Stomach (tissue), 4 donors: Measurements from ENCODE around the gene MLKL.

ENCODE experiments used
- EP300 ChIP-seq: sonication (generic); formaldehyde crosslinking; IDR thresholded peaks from one replicate; pipeline ENCODE4 v1.6.1; 2017; ENCODE audit warnings: antibody characterized with exemption
- POLR2AphosphoS5 ChIP-seq, 3 donors: sonication (generic); formaldehyde crosslinking; IDR thresholded peaks; one replicate each; pipeline ENCODE4 v1.6.1; 2016; ENCODE audit warnings: antibody characterized with exemption in 3 of 3
- TF ChIP-seq, protein P1 (sequence below), 7 experiments: fragments of 450-650 bp in 4 of 7; fragments of 200-600 bp in 3 of 7; sonication (generic) in 3 of 7; IDR thresholded peaks; one replicate each; pipeline ENCODE4 v1.5.1; 2016 to 2019; ENCODE audit warnings: antibody characterized with exemption in 7 of 7, control low read depth in 2 of 7, mild to moderate bottlenecking in 1 of 7

DNA sequence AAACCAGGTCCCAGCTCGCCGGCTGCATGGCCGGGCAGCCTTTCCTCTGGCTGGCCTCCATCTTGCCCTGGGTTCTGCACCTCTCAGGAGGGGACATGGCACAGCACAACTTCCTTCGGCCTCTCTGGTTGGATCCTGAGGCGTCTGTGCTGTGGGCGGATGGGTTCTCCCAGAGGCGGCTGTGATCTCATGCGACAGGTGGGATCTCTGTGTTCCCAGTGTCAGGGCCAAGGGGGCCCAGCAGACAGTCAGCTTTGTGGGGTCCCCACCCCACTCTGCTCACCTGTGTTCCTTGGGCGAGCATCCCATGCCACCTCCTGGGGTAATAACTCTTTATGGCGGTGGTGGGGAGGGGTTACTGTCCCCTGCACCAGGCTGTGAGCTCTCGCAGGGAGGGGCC, 38.2 kb upstream of the MLKL start:
- no peak for TF ChIP-seq EP300
- TF ChIP-seq, protein P1, sequence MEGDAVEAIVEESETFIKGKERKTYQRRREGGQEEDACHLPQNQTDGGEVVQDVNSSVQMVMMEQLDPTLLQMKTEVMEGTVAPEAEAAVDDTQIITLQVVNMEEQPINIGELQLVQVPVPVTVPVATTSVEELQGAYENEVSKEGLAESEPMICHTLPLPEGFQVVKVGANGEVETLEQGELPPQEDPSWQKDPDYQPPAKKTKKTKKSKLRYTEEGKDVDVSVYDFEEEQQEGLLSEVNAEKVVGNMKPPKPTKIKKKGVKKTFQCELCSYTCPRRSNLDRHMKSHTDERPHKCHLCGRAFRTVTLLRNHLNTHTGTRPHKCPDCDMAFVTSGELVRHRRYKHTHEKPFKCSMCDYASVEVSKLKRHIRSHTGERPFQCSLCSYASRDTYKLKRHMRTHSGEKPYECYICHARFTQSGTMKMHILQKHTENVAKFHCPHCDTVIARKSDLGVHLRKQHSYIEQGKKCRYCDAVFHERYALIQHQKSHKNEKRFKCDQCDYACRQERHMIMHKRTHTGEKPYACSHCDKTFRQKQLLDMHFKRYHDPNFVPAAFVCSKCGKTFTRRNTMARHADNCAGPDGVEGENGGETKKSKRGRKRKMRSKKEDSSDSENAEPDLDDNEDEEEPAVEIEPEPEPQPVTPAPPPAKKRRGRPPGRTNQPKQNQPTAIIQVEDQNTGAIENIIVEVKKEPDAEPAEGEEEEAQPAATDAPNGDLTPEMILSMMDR (IDR thresholded peaks at IDR 0.05), result no peak
- TF ChIP-seq POLR2AphosphoS5 (IDR thresholded peaks at IDR 0.05), result no peak
